Loucy (cell line): ENCODE results near the gene IGSF9B.

ENCODE experiments used
- CTCF ChIP-seq: fragments of 200-600 bp; sonication (generic); conservative IDR thresholded peaks from 2 replicates; pipeline ENCODE4 v1.5.1; 2014; ENCODE audit warnings: mild to moderate bottlenecking, antibody characterized with exemption, low read length
- EZH2phosphoT487 ChIP-seq: fragments of 200-600 bp; IDR thresholded peaks from 2 replicates; pipeline ENCODE4 v1.6.1; 2018; ENCODE audit warnings: antibody characterized with exemption, mild to moderate bottlenecking, moderate library complexity, borderline replicate concordance

DNA sequence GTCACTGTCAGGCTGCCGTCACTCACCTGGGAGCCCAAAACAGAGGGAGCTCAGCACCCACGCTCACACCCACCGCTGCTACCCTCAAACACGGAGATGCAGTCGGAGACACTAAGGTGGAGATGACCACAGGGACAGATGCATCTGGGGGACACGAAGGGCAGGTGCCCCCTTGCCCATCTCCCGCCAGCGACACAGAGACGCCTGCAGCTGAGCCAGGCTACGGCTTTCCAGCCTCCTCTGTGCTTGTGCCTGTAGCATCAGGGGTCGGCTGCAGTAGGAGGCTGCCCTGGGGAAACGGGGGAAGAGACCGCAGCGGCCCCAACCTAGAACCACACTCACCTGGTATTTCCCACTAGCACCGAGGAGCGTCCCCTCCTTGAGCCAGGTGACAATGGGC lies 19.3 kb downstream of the IGSF9B start:
- TF ChIP-seq EZH2phosphoT487 (no peak), CTCF (no peak)
